Fibroblast of lung (primary cell): ENCODE data around the gene SIPA1.

Experiments
- CTCF ChIP-seq, 2 donors: IDR thresholded peaks in 1 of 2; conservative IDR thresholded peaks in 1 of 2; 1 replicate in 1 of 2; 2 replicates in 1 of 2; pipeline ENCODE4 v1.5.1; 2011 to 2012; ENCODE audit warnings: low read length in 2 of 2, control low read depth in 1 of 2, inconsistent platforms in 1 of 2, low read depth in 1 of 2, mild to moderate bottlenecking in 1 of 2
- EZH2 ChIP-seq: IDR thresholded peaks from 2 replicates; pipeline ENCODE4 v1.5.1; 2012; ENCODE audit warnings: low read length, control low read depth, mild to moderate bottlenecking; ENCODE audit errors: missing control alignments

DNA sequence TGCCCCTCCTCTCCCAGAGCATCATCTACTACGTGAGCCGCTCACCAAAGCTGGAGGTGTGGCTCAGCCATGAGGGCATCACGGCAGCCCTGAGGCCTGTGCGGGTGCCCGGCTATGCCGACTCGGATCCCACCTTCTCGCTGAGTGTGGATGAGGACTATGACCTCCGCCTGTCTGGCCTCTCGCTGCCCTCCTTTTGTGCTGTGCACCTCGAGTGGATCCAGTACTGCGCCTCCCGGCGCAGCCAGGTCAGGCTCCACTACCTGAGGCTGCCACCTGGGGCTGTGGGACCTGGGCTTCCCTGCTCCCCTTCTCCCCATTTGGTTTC is 3.8 kb upstream of the SIPA1 start:
- TF ChIP-seq CTCF (conservative IDR thresholded peaks at IDR 0.05 in 1 of 2, IDR thresholded peaks at IDR 0.05 in 1 of 2; ENCODE audit: low read depth in 1 of 2, low read length in 2 of 2): no peak
- TF ChIP-seq EZH2: no peak
